ENCODE measurements around the gene TMEM139.

DNA sequence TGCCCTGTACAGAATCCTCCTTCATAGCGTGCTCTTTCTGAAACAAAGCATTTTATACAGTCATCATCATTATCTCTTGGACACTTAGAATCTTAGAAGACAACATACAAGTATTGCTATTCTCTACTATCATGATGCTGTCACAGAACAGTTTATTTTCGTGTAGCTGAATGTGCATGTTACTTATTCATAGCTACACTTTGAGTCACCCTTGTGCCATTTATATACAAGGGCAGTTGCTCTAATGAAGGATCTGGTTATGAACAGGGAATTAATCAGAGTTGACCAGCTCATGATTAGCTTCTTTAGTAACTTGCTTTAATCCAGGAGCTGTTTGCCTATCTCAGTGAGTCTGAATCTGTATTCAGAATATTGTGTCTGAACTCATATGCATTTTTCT, 14.6 kb downstream of the TMEM139 start:
- no peak for TF ChIP-seq YY1 (IDR thresholded peaks at IDR 0.05; ENCODE audit: insufficient read depth, insufficient read length)
- TF ChIP-seq SUZ12 (IDR thresholded peaks at IDR 0.05; ENCODE audit: extremely low read depth, insufficient read depth, insufficient read length), result no peak

Measured in NT2/D1 (cell line).